ENCODE measurements around the gene OR8H1. TPM values are rescaled to one million over a fixed set of nuclear protein-coding genes. Genes with fewer than 3 reads are reported as not detected.

OR8H1 gene
- total RNA-seq, 1 experiment from 2014 or later = not detected

GRCh38 chr11:56296898-56297297 lies 4.8 kb upstream of the OR8H1 start:
- CTCF ChIA-PET = no interaction called here
- no peaks in the 10 kb centered on the region for H3K27me3 ChIP-seq (replicated peaks; ENCODE audit: control insufficient read depth, insufficient read depth, low read length)
- Mint-ChIP-seq H3K27me3 (ENCODE audit: insufficient read depth, unreplicated experiment) (peaks cover 7% of the 10 kb centered on the region), H3K9me3 (ENCODE audit: unreplicated experiment) (no peaks in the 10 kb centered on the region), H3K27ac (ENCODE audit: unreplicated experiment) (no peak overlapping the region), H3K4me1 (ENCODE audit: low read depth, unreplicated experiment) (no peaks in the 10 kb centered on the region), H3K36me3 (ENCODE audit: insufficient read depth, unreplicated experiment) (no peaks in the 10 kb centered on the region), H3K4me3 (ENCODE audit: unreplicated experiment) (no peak overlapping the region)
- intact Hi-C loops (cut with micrococcal nuclease; ENCODE audit: unreplicated experiment) = no loop called here
- no peaks in the 10 kb centered on the region for H3K9me3 ChIP-seq
- no peaks in the 10 kb centered on the region for H3K4me1 ChIP-seq
- no peaks in the 10 kb centered on the region for H3K36me3 ChIP-seq (ENCODE audit: control insufficient read depth, insufficient read depth, low read length)
- no TSS peak for BruUV-seq (replicated peaks)
- TF ChIP-seq, protein P1, sequence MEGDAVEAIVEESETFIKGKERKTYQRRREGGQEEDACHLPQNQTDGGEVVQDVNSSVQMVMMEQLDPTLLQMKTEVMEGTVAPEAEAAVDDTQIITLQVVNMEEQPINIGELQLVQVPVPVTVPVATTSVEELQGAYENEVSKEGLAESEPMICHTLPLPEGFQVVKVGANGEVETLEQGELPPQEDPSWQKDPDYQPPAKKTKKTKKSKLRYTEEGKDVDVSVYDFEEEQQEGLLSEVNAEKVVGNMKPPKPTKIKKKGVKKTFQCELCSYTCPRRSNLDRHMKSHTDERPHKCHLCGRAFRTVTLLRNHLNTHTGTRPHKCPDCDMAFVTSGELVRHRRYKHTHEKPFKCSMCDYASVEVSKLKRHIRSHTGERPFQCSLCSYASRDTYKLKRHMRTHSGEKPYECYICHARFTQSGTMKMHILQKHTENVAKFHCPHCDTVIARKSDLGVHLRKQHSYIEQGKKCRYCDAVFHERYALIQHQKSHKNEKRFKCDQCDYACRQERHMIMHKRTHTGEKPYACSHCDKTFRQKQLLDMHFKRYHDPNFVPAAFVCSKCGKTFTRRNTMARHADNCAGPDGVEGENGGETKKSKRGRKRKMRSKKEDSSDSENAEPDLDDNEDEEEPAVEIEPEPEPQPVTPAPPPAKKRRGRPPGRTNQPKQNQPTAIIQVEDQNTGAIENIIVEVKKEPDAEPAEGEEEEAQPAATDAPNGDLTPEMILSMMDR (IDR thresholded peaks at IDR 0.05; ENCODE audit: insufficient read depth in 1 of 2, low read depth in 1 of 2, low read length in 1 of 2, severe bottlenecking in 1 of 2, unreplicated experiment in 1 of 2) = no peak
- POLR2A ChIA-PET = no interaction called here
- no peak overlapping the region for H3K4me3 ChIP-seq (ENCODE audit: low read depth, low read length)
- DNase-seq = no peak

DNA sequence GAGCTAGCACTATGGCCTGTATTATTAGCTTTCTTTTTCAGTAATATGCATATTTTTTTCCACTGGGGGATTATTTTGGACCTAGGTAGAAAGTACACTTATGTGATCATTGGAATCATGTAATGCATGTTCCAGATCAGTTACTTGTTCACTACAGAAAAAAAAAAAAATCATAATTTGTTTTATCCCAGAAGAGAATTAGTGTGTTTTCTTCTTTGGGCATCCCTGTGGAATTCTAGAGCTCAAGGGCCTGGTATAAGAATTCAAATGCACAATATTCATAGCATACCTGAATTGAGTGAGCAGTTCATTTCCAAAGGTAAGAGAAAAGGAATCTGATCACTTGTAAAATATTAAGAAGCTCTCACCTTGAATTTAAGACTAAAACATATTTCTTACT lies 18.2 kb downstream of the OR8H1 start, which contains the start of gene OR5T1:
Gene OR5T1, plus strand, starts transcription at position 301 of the 400 bp plus-strand sequence. CDS start 1,485 bp downstream, outside the sequence.
- DNase-seq = no peak
- POLR2A ChIA-PET = no interaction called here
- BruUV-seq (replicated peaks) = no TSS peak

DNA sequence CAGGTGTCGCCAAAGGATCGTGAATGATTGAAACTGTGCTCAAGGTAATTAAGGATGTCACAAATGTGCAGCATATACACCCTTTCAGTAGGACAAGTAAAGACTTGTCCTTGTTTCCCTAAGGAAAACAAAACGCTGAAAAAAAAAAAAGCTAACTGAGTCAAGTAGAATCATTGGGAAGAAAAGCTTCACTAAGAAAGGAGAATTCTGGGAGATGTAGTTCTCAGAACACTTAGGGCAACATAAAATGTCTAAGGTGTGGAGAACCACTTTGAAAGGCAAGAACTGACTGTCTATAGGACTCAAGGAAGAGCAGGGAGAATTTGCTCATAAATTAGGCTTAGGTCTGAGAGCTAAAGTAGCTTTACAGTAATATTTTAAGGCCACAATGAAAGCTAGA lies 21.0 kb downstream of the OR8H1 start:
- ChIA-PET POLR2A (no interaction called here), CTCF (no interaction called here)
- intact Hi-C loops (cut with micrococcal nuclease; ENCODE audit: unreplicated experiment) = no loop called here
- Mint-ChIP-seq H3K27ac (ENCODE audit: unreplicated experiment) (no peak overlapping the region), H3K4me3 (ENCODE audit: unreplicated experiment) (no peak overlapping the region), H3K4me1 (ENCODE audit: low read depth, unreplicated experiment) (no peaks in the 10 kb centered on the region), H3K9me3 (ENCODE audit: unreplicated experiment) (peaks cover 14% of the 10 kb centered on the region), H3K36me3 (ENCODE audit: insufficient read depth, unreplicated experiment) (no peaks in the 10 kb centered on the region), H3K27me3 (ENCODE audit: insufficient read depth, unreplicated experiment) (peaks cover under 1% of the 10 kb centered on the region)
- DNase-seq = no peak
- H3K36me3 ChIP-seq (ENCODE audit: control insufficient read depth, insufficient read depth, low read length) = no peaks in the 10 kb centered on the region
- H3K4me1 ChIP-seq = no peaks in the 10 kb centered on the region
- H3K4me3 ChIP-seq (ENCODE audit: low read depth, low read length) = no peak overlapping the region
- no peaks in the 10 kb centered on the region for H3K9me3 ChIP-seq
- no peaks in the 10 kb centered on the region for H3K27me3 ChIP-seq (replicated peaks; ENCODE audit: control insufficient read depth, insufficient read depth, low read length)
- BruUV-seq (replicated peaks) = no TSS peak
- TF ChIP-seq, protein P1 (IDR thresholded peaks at IDR 0.05; ENCODE audit: insufficient read depth in 1 of 2, low read depth in 1 of 2, low read length in 1 of 2, severe bottlenecking in 1 of 2, unreplicated experiment in 1 of 2) = no peak

More for the DNA sequence above, 18.2 kb downstream of the OR8H1 start, which contains the start of gene OR5T1:
- no peaks in the 10 kb centered on the region for H3K36me3 Mint-ChIP-seq (ENCODE audit: insufficient read depth, unreplicated experiment)
- no peaks in the 10 kb centered on the region for H3K9me3 Mint-ChIP-seq (ENCODE audit: unreplicated experiment)
- H3K4me3 ChIP-seq (ENCODE audit: low read depth, low read length) = no peak within 1 kb of the TSS
- intact Hi-C loops (cut with micrococcal nuclease; ENCODE audit: unreplicated experiment) = no loop called here
- H3K4me1 Mint-ChIP-seq (ENCODE audit: low read depth, unreplicated experiment) = no peaks in the 10 kb centered on the region
- H3K27me3 ChIP-seq (replicated peaks; ENCODE audit: control insufficient read depth, insufficient read depth, low read length) = no peaks in the 10 kb centered on the region
- no peaks in the 10 kb centered on the region for H3K4me1 ChIP-seq
- H3K4me3 Mint-ChIP-seq (ENCODE audit: unreplicated experiment) = no peak within 1 kb of the TSS
- H3K36me3 ChIP-seq (ENCODE audit: control insufficient read depth, insufficient read depth, low read length) = no peaks in the 10 kb centered on the region
- no peak within 1 kb of the TSS for H3K27ac Mint-ChIP-seq (ENCODE audit: unreplicated experiment)
- peaks cover 2% of the 10 kb centered on the region for H3K27me3 Mint-ChIP-seq (ENCODE audit: insufficient read depth, unreplicated experiment)
- H3K9me3 ChIP-seq = no peaks in the 10 kb centered on the region
- CTCF ChIA-PET = no interaction called here
- TF ChIP-seq, protein P1 (IDR thresholded peaks at IDR 0.05; ENCODE audit: insufficient read depth in 1 of 2, low read depth in 1 of 2, low read length in 1 of 2, severe bottlenecking in 1 of 2, unreplicated experiment in 1 of 2) = no peak
